Caco-2 (cell line): Measurements from ENCODE around the gene NFU1. TPM values are rescaled to one million over a fixed set of nuclear protein-coding genes. Genes with fewer than 3 reads are reported as not detected.

Experiments
- BruUV-seq: library from RNA; stranded (reverse); fragments of 400-500 nt; replicated peaks from 2 replicates; lab custom pipeline; 2021; lab: Mats Ljungman, UMichigan
- CTCF ChIA-PET: fragments of 300-600 bp; sonication (Branson Sonifier 250); formaldehyde crosslinking; loops from one replicate; lab custom pipeline; 2022; ENCODE audit warnings: antibody characterized with exemption; lab: Charles Lee
- POLR2A ChIA-PET: fragments of 300-600 bp; sonication (Branson Sonifier 250); formaldehyde crosslinking; loops from one replicate; lab custom pipeline; 2022; ENCODE audit warnings: antibody characterized with exemption; lab: Charles Lee
- DNase-seq, 2 experiments: peaks; one replicate each; pipeline versions ENCODE4 v3.0.0 to v3.0.0-alpha.2; 2020 to 2022
- H3K27me3 ChIP-seq: replicated peaks from 2 replicates; pipeline ENCODE4 v1.6.0; 2011; ENCODE audit warnings: low read length; ENCODE audit not compliant: control insufficient read depth, insufficient read depth
- H3K36me3 ChIP-seq: 2 replicates; pipeline ENCODE4 v1.5.1; 2011; ENCODE audit warnings: low read length; ENCODE audit not compliant: control insufficient read depth, insufficient read depth
- H3K4me1 ChIP-seq: fragments of 250-450 bp; sonication (Bioruptor Pico); 2 replicates; pipeline ENCODE4 v1.5.1; 2020; ENCODE audit warnings: mild to moderate bottlenecking
- H3K4me3 ChIP-seq: 2 replicates; pipeline ENCODE4 v1.5.1; 2011; ENCODE audit warnings: low read depth, mild to moderate bottlenecking, control low read depth, low read length
- H3K9me3 ChIP-seq: fragments of 250-450 bp; sonication (Bioruptor Pico); 2 replicates; pipeline ENCODE4 v1.5.1; 2020; ENCODE audit warnings: mild to moderate bottlenecking, moderate library complexity
- H3K27ac Mint-ChIP-seq: one replicate; pipeline ENCODE4 v1.8.0; 2022; ENCODE audit warnings: mixed read lengths; ENCODE audit not compliant: unreplicated experiment
- H3K27me3 Mint-ChIP-seq: one replicate; pipeline ENCODE4 v1.8.0; 2022; ENCODE audit warnings: mixed read lengths; ENCODE audit not compliant: insufficient read depth, unreplicated experiment
- H3K36me3 Mint-ChIP-seq: one replicate; pipeline ENCODE4 v1.8.0; 2022; ENCODE audit warnings: mild to moderate bottlenecking, mixed read lengths; ENCODE audit not compliant: insufficient read depth, unreplicated experiment
- H3K4me1 Mint-ChIP-seq: one replicate; pipeline ENCODE4 v1.8.0; 2022; ENCODE audit warnings: low read depth, mixed read lengths; ENCODE audit not compliant: unreplicated experiment
- H3K4me3 Mint-ChIP-seq: one replicate; pipeline ENCODE4 v1.8.0; 2022; ENCODE audit warnings: mild to moderate bottlenecking, moderate library complexity, mixed read lengths; ENCODE audit not compliant: unreplicated experiment
- H3K9me3 Mint-ChIP-seq: one replicate; pipeline ENCODE4 v1.8.0; 2022; ENCODE audit warnings: mixed read lengths; ENCODE audit not compliant: unreplicated experiment
- CTCF ChIP-seq, 2 experiments: fragments of 200-600 bp in 1 of 2; IDR thresholded peaks; 1 replicate in 1 of 2; 2 replicates in 1 of 2; pipeline versions ENCODE4 v1.5.1 to v1.8.0; 2011 to 2022; ENCODE audit warnings: antibody characterized with exemption in 1 of 2, control low read depth in 1 of 2, inconsistent platforms in 1 of 2, low read depth in 1 of 2, low read length in 1 of 2, mild to moderate bottlenecking in 1 of 2, moderate library complexity in 1 of 2; ENCODE audit not compliant: insufficient read depth in 1 of 2, severe bottlenecking in 1 of 2, unreplicated experiment in 1 of 2
- intact Hi-C: fragments of 100-400 bp; cut with micrococcal nuclease; formaldehyde crosslinking; loops from one replicate; pipeline ENCODE4 v1.10.0; 2022; ENCODE audit not compliant: unreplicated experiment
- total RNA-seq: library from RNA; stranded (reverse); gene quantifications from 2 replicates; pipeline ENCODE4 v1.2.3, GENCODE V29; 2022

The NFU1 gene
- total RNA-seq, 1 experiment from 2014 or later, result 85.3 TPM

GRCh38 chr2:69483024-69483423 lies 45.8 kb upstream of the NFU1 start:
- Histone ChIP-seq H3K36me3 (no peaks in the 10 kb centered on the region; the same call in 1 of the 2 replicates), H3K4me1 (peaks cover 14% of the 10 kb centered on the region), H3K27me3 (no peaks in the 10 kb centered on the region), H3K4me3 (no peak overlapping the region), H3K9me3 (no peaks in the 10 kb centered on the region)
- intact Hi-C loops, result loop anchor here (2.0 kb wide), 1 partner anchor 46 kb away; the partner anchor contains the start of gene NFU1
- H3K9me3 Mint-ChIP-seq, result no peaks in the 10 kb centered on the region
- DNase-seq, result no peak
- CTCF ChIA-PET, result no interaction called here
- H3K4me1 Mint-ChIP-seq, result peaks cover 16% of the 10 kb centered on the region
- BruUV-seq, result no TSS peak
- POLR2A ChIA-PET, result interaction anchor here (0.5 kb wide), 1 partner anchor 74 kb away, joined by 3 read pairs; no protein-coding TSS in a partner anchor
- no peak overlapping the region for H3K27ac Mint-ChIP-seq
- H3K27me3 Mint-ChIP-seq, result no peaks in the 10 kb centered on the region
- H3K36me3 Mint-ChIP-seq, result peaks cover 12% of the 10 kb centered on the region
- no peak overlapping the region for H3K4me3 Mint-ChIP-seq
- TF ChIP-seq CTCF (IDR thresholded peaks at IDR 0.05; ENCODE audit: insufficient read depth in 1 of 2, low read depth in 1 of 2, low read length in 1 of 2, severe bottlenecking in 1 of 2, unreplicated experiment in 1 of 2), result no peak

- Mint-ChIP-seq H3K4me3 (no peak overlapping the region), H3K27ac (no peak overlapping the region), H3K4me1 (peaks cover 16% of the 10 kb centered on the region), H3K9me3 (no peaks in the 10 kb centered on the region), H3K36me3 (peaks cover 12% of the 10 kb centered on the region), H3K27me3 (no peaks in the 10 kb centered on the region)
- ChIA-PET CTCF (no interaction called here), POLR2A (interaction anchor here (0.5 kb wide), 1 partner anchor 74 kb away, joined by 3 read pairs; no protein-coding TSS in a partner anchor)
- BruUV-seq, result no TSS peak
- intact Hi-C loops, result loop anchor here (2.0 kb wide), 1 partner anchor 46 kb away; the partner anchor contains the start of gene NFU1
- H3K9me3 ChIP-seq, result no peaks in the 10 kb centered on the region
- no peak overlapping the region for H3K4me3 ChIP-seq
- peaks cover 14% of the 10 kb centered on the region for H3K4me1 ChIP-seq
- TF ChIP-seq CTCF (IDR thresholded peaks at IDR 0.05; ENCODE audit: insufficient read depth in 1 of 2, low read depth in 1 of 2, low read length in 1 of 2, severe bottlenecking in 1 of 2, unreplicated experiment in 1 of 2), result no peak
- no peaks in the 10 kb centered on the region for H3K27me3 ChIP-seq
- no peak for DNase-seq
- no peaks in the 10 kb centered on the region; the same call in 1 of the 2 replicates for H3K36me3 ChIP-seq
Observed at GRCh38 chr2:69482471-69482870, 45.2 kb upstream of the NFU1 start.

GRCh38 chr2:69481421-69481820 lies 44.2 kb upstream of the NFU1 start:
- Histone ChIP-seq H3K27me3 (no peaks in the 10 kb centered on the region), H3K4me3 (no peak overlapping the region), H3K4me1 (peaks cover 14% of the 10 kb centered on the region), H3K9me3 (no peaks in the 10 kb centered on the region), H3K36me3 (no peaks in the 10 kb centered on the region)
- Mint-ChIP-seq H3K27me3 (no peaks in the 10 kb centered on the region), H3K27ac (no peak overlapping the region), H3K9me3 (no peaks in the 10 kb centered on the region), H3K36me3 (peaks cover 5% of the 10 kb centered on the region), H3K4me3 (no peak overlapping the region), H3K4me1 (peaks cover 16% of the 10 kb centered on the region)
- intact Hi-C loops, result no loop called here
- TF ChIP-seq CTCF (IDR thresholded peaks at IDR 0.05; ENCODE audit: insufficient read depth in 1 of 2, low read depth in 1 of 2, low read length in 1 of 2, severe bottlenecking in 1 of 2, unreplicated experiment in 1 of 2), result no peak
- no peak for DNase-seq
- BruUV-seq, result no TSS peak
- CTCF ChIA-PET, result no interaction called here
- POLR2A ChIA-PET, result no interaction called here
